ENCODE data around the gene DEFB113. TPM values are rescaled to one million over a fixed set of nuclear protein-coding genes. Genes with fewer than 3 reads are reported as not detected.
"Not testable (repeated sequence)": the region's sequence is repeated elsewhere in the genome, so short reads cannot be mapped to it uniquely, and the experiment has no call there.

Gene DEFB113
- total RNA-seq, 1 donor: not detected

DNA sequence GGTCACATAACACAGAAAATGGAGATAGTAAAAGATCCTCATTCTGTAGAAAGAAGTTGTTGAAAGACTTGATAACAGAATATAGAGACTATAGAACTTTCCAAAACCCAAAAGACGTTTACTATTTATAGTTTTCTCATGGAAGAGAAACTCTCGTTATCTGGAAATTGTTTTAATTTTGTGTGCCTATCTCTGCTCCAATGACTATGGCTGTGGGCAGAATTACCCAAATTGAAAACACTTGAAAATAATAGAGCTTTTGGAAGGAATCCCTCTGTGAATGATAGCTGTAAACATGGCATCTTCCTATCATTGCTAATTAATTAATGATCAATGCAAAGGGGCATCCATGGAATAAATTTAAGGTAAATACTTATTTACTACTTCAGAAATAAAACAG, 5.4 kb downstream of the DEFB113 start, which contains the start of gene DEFB114:
Gene DEFB114 (minus strand): TSS at position 101 of the 400 bp plus-strand sequence. CDS start 59 bp downstream, at position 42.
- TF ChIP-seq CTCF (IDR thresholded peaks at IDR 0.05; ENCODE audit: insufficient read depth, low read length): no peak
- H3K4me3 ChIP-seq (ENCODE audit: low read depth, low read length): no peak within 1 kb of the TSS
- no peak for DNase-seq (ENCODE audit: low read depth)

GRCh38 chr6:49958180-49958579, 11.2 kb downstream of the DEFB113 start:
- DNase-seq (ENCODE audit: low read depth): no peak
- no peak for TF ChIP-seq CTCF (IDR thresholded peaks at IDR 0.05; ENCODE audit: insufficient read depth, low read length)
- H3K4me3 ChIP-seq (ENCODE audit: low read depth, low read length): no peak overlapping the region

DNA sequence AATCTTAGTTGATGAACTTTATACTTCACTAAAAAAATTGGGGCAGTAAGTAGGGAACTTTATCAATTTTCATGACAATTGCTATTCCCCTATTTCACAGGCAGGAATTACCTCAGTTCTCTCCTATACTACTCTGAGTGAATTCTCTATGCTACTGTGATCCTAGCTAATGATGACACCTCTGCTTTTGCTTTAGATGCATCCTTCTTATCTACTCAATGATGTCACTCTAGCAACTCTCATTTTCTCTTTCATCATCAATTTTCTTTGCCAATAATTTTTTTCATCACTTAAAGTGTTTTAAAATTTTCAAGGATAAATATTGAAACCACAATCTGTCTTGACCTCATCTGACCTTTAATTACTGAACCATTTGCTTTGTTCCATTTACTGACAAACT, 13.6 kb downstream of the DEFB113 start:
- no peak for DNase-seq (ENCODE audit: low read depth)
- H3K4me3 ChIP-seq (ENCODE audit: low read depth, low read length): no peak overlapping the region
- TF ChIP-seq CTCF (IDR thresholded peaks at IDR 0.05; ENCODE audit: insufficient read depth, low read length): no peak

- no peak for DNase-seq (ENCODE audit: low read depth)
- no peak overlapping the region for H3K4me3 ChIP-seq (ENCODE audit: low read depth, low read length)
- no peak for TF ChIP-seq CTCF (IDR thresholded peaks at IDR 0.05; ENCODE audit: insufficient read depth, low read length)
Observed at GRCh38 chr6:49951926-49952325, 17.5 kb downstream of the DEFB113 start.

GRCh38 chr6:49950415-49950751, 19.0 kb downstream of the DEFB113 start:
- no peak for DNase-seq (ENCODE audit: low read depth)
- TF ChIP-seq CTCF (IDR thresholded peaks at IDR 0.05; ENCODE audit: insufficient read depth, low read length): no peak

DNA sequence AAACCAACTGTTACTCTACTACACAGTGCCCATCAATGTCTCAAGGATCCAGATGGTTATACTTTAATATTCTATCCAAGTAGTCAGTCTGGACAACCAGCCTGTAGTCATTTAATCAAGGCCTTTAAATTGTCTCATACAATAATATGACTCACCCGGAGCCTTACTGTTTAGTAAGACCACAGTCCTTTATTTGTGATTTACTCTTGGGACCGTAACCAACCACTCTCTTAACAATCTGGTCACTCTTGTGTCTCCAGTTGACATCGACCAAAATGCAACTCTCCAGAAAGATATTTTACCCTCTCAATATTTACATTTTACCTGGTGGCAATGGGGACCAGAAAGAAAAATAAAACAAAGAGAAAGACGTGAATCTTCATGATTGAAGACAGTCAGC, 20.4 kb downstream of the DEFB113 start:
- TF ChIP-seq CTCF (IDR thresholded peaks at IDR 0.05; ENCODE audit: insufficient read depth, low read length): no peak
- no peak for DNase-seq (ENCODE audit: low read depth)
- no peak overlapping the region for H3K4me3 ChIP-seq (ENCODE audit: low read depth, low read length)

More at GRCh38 chr6:49950415-49950751, 19.0 kb downstream of the DEFB113 start:
- H3K4me3 ChIP-seq (ENCODE audit: low read depth, low read length): no peak overlapping the region

- no peak for DNase-seq (ENCODE audit: low read depth)
- H3K4me3 ChIP-seq (ENCODE audit: low read depth, low read length): no peak overlapping the region
- TF ChIP-seq CTCF (IDR thresholded peaks at IDR 0.05; ENCODE audit: insufficient read depth, low read length): no peak
Observed at GRCh38 chr6:49946835-49947234, 22.6 kb downstream of the DEFB113 start.

GRCh38 chr6:49944068-49944467, 25.4 kb downstream of the DEFB113 start:
- DNase-seq (ENCODE audit: low read depth); H3K4me3 ChIP-seq (ENCODE audit: low read depth, low read length): not testable (repeated sequence)
